ENCODE data around the gene LRRC47. TPM values are rescaled to one million over a fixed set of nuclear protein-coding genes. Genes with fewer than 3 reads are reported as not detected.

LRRC47 gene
- total and polyA plus RNA-seq, 2 of the 13 experiments (the other 11 are each of a cell fraction or from before 2014, with no cell fraction given): 18.3 to 52.5 TPM

DNA sequence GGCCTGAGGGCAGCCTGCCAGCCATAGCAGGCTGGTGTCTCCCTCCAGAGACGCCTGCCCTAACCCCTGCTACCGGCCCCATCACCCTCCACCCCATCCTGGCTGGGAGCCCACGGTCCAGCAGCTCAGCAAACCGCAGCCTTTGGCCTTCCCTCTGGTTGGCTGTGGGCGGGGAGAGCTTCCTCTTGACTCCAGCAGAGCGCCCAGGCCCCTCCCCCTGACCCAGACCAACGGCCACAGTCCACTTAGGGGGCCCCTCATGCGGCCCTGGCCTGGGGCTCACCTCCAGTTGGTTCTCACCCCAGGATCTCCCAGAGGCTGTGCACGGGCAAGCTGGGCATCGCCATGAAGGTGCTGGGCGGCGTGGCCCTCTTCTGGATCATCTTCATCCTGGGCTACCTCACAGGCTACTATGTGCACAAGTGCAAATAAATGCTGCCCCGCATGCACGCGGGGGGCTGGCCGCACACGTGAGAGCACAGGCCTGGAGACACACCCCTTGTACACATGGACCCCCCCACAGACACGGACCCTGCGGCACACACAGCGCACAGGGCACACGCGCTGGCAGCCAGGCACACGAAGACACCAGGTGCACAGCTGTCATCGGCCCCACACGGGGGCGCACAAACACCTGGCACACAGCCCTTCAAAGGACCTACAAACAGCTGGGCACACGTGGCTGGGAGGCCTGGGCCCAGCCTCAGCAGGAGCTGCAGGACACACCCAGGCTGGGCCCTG lies 20.6 kb downstream of the LRRC47 start (continued):
- TF ChIP-seq SAP130 (CRISPR knock-in tag; IDR thresholded peaks at IDR 0.05; ENCODE audit: low read depth) (peak; percentile 78), ZNF160 (CRISPR knock-in tag; IDR thresholded peaks at IDR 0.05) (peak; percentile 89), PREB (CRISPR knock-in tag; IDR thresholded peaks at IDR 0.05) (peak; percentile 75), ONECUT2 (CRISPR knock-in tag; IDR thresholded peaks at IDR 0.05) (peak; percentile 12; the same call in 1 of the 2 replicates), TRIM24 (CRISPR knock-in tag; IDR thresholded peaks at IDR 0.05) (0 out of 2 replicates have a peak, but pooled peaks have one; percentile 7), TBX3 (IDR thresholded peaks at IDR 0.05; ENCODE audit: borderline replicate concordance) (no peak), ZNF292 (CRISPR knock-in tag; IDR thresholded peaks at IDR 0.05; ENCODE audit: borderline replicate concordance, low read depth) (peak; percentile 33; the same call in 1 of the 2 replicates), ZNF3 (CRISPR knock-in tag; IDR thresholded peaks at IDR 0.05) (0 out of 2 replicates have a peak, but pooled peaks have one; percentile 60), MYPOP (CRISPR knock-in tag; IDR thresholded peaks at IDR 0.05) (peak; percentile 72; the same call in 1 of the 2 replicates), NFE2 (CRISPR knock-in tag; IDR thresholded peaks at IDR 0.05) (0 out of 2 replicates have a peak, but pooled peaks have one; percentile 34), ATF6 (CRISPR knock-in tag; conservative IDR thresholded peaks at IDR 0.05) (no peak; the same call in 1 of the 2 replicates), ZNF724P (CRISPR knock-in tag; IDR thresholded peaks at IDR 0.05; ENCODE audit: borderline replicate concordance) (peak; percentile 53; the same call in 1 of the 2 replicates), KMT2A (CRISPR knock-in tag; IDR thresholded peaks at IDR 0.05) (0 out of 2 replicates have a peak, but pooled peaks have one; percentile 47)
- TF ChIP-seq, protein P1, sequence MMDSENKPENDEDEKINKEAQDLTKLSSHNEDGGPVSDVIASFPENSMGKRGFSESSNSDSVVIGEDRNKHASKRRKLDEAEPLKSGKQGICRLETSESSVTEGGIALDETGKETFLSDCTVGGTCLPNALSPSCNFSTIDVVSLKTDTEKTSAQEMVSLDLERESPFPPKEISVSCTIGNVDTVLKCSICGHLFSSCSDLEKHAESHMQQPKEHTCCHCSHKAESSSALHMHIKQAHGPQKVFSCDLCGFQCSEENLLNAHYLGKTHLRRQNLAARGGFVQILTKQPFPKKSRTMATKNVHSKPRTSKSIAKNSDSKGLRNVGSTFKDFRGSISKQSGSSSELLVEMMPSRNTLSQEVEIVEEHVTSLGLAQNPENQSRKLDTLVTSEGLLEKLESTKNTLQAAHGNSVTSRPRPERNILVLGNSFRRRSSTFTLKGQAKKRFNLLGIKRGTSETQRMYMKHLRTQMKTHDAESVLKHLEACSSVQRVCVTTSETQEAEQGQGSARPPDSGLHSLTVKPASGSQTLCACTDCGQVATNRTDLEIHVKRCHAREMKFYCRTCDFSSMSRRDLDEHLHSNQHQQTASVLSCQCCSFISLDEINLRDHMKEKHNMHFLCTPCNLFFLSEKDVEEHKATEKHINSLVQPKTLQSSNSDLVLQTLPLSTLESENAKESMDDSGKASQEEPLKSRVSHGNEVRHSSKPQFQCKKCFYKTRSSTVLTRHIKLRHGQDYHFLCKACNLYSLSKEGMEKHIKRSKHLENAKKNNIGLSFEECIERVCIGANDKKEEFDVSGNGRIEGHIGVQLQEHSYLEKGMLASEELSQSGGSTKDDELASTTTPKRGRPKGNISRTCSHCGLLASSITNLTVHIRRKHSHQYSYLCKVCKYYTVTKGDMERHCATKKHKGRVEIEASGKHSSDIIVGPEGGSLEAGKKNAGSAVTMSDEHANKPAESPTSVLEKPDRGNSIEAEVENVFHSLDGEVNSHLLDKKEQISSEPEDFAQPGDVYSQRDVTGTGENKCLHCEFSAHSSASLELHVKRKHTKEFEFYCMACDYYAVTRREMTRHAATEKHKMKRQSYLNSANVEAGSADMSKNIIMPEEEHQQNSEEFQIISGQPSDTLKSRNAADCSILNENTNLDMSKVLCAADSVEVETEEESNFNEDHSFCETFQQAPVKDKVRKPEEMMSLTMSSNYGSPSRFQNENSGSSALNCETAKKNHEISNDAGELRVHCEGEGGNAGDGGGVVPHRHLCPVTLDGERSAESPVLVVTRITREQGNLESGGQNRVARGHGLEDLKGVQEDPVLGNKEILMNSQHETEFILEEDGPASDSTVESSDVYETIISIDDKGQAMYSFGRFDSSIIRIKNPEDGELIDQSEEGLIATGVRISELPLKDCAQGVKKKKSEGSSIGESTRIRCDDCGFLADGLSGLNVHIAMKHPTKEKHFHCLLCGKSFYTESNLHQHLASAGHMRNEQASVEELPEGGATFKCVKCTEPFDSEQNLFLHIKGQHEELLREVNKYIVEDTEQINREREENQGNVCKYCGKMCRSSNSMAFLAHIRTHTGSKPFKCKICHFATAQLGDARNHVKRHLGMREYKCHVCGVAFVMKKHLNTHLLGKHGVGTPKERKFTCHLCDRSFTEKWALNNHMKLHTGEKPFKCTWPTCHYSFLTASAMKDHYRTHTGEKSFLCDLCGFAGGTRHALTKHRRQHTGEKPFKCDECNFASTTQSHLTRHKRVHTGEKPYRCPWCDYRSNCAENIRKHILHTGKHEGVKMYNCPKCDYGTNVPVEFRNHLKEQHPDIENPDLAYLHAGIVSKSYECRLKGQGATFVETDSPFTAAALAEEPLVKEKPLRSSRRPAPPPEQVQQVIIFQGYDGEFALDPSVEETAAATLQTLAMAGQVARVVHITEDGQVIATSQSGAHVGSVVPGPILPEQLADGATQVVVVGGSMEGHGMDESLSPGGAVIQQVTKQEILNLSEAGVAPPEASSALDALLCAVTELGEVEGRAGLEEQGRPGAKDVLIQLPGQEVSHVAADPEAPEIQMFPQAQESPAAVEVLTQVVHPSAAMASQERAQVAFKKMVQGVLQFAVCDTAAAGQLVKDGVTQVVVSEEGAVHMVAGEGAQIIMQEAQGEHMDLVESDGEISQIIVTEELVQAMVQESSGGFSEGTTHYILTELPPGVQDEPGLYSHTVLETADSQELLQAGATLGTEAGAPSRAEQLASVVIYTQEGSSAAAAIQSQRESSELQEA (CRISPR knock-in tag; IDR thresholded peaks at IDR 0.05; ENCODE audit: not compliant biosample characterization): no peak
- TF ChIP-seq, protein P2, sequence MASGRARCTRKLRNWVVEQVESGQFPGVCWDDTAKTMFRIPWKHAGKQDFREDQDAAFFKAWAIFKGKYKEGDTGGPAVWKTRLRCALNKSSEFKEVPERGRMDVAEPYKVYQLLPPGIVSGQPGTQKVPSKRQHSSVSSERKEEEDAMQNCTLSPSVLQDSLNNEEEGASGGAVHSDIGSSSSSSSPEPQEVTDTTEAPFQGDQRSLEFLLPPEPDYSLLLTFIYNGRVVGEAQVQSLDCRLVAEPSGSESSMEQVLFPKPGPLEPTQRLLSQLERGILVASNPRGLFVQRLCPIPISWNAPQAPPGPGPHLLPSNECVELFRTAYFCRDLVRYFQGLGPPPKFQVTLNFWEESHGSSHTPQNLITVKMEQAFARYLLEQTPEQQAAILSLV (CRISPR knock-in tag; IDR thresholded peaks at IDR 0.05; ENCODE audit: borderline replicate concordance): peak; percentile 94; the same call in 1 of the 2 replicates
